Endothelial cell of umbilical vein (primary cell): ENCODE measurements around the gene ASGR2.
"Not testable (repeated sequence)": the region's sequence is repeated elsewhere in the genome, so short reads cannot be mapped to it uniquely, and the experiment has no call there.

Source experiments
- EZH2 ChIP-seq: IDR thresholded peaks from 2 replicates; pipeline ENCODE4 v1.6.1; 2012; ENCODE audit warnings: borderline replicate concordance, low read depth, mild to moderate bottlenecking, moderate library complexity, low read length, inconsistent platforms; ENCODE audit not compliant: severe bottlenecking
- FOS ChIP-seq: IDR thresholded peaks from 2 replicates; pipeline ENCODE4 v1.6.1; 2011; ENCODE audit warnings: mild to moderate bottlenecking, low read length, moderate library complexity, borderline replicate concordance; ENCODE audit not compliant: insufficient read depth
- GATA2 ChIP-seq: IDR thresholded peaks from 2 replicates; pipeline ENCODE4 v1.7.0; 2011; ENCODE audit warnings: low read depth, mild to moderate bottlenecking, moderate library complexity, mixed read lengths, low read length; ENCODE audit not compliant: insufficient read length, insufficient read depth
- JUN ChIP-seq: IDR thresholded peaks from 2 replicates; pipeline ENCODE4 v1.6.1; 2011; ENCODE audit warnings: borderline replicate concordance, low read depth; ENCODE audit not compliant: insufficient read length, insufficient read depth
- MYC ChIP-seq: IDR thresholded peaks from one replicate; pipeline ENCODE4 v1.6.1; 2011; ENCODE audit warnings: mild to moderate bottlenecking, low read depth, low read length
- POLR2A ChIP-seq: IDR thresholded peaks from 2 replicates; pipeline ENCODE4 v1.6.1; 2012; ENCODE audit warnings: low read depth, mild to moderate bottlenecking, control low read depth, low read length
- POLR2AphosphoS5 ChIP-seq: IDR thresholded peaks from 2 replicates; pipeline ENCODE4 v1.6.1; 2012; ENCODE audit warnings: low read depth, mild to moderate bottlenecking, control low read depth, low read length, moderate library complexity; ENCODE audit not compliant: insufficient read depth
- TF ChIP-seq, protein P1 (sequence below), 2 donors: IDR thresholded peaks; 1 replicate in 1 of 2; 2 replicates in 1 of 2; pipeline ENCODE4 v1.5.1; 2011; ENCODE audit warnings: low read length in 2 of 2, mild to moderate bottlenecking in 2 of 2, moderate library complexity in 2 of 2, control low read depth in 1 of 2, inconsistent platforms in 1 of 2, low read depth in 1 of 2; ENCODE audit not compliant: insufficient read depth in 1 of 2; ENCODE audit errors: extremely low read depth in 1 of 2
- TF ChIP-seq, protein P2 (sequence below): IDR thresholded peaks from 2 replicates; pipeline ENCODE4 v1.6.1; 2011; ENCODE audit not compliant: insufficient read depth, insufficient read length

DNA sequence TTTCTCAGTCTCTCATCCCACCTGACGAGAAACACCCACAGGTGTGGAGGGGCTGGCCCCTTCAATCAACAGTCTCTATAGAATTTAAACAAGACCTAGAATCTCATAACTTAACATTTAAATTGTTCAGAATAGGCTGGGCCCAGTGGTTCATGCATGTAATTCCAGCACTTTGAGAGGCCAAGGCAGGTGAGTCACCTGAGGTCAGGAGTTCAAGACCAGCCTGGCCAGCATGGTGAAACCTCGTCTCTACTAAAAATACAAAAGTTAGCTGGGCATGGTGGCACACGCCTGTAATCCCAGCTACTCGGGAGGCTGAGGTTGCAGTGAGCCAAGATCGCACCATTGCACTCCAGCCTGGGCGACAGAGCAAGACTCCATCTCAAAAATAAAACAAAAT lies 25.1 kb downstream of the ASGR2 start:
- TF ChIP-seq, protein P1, sequence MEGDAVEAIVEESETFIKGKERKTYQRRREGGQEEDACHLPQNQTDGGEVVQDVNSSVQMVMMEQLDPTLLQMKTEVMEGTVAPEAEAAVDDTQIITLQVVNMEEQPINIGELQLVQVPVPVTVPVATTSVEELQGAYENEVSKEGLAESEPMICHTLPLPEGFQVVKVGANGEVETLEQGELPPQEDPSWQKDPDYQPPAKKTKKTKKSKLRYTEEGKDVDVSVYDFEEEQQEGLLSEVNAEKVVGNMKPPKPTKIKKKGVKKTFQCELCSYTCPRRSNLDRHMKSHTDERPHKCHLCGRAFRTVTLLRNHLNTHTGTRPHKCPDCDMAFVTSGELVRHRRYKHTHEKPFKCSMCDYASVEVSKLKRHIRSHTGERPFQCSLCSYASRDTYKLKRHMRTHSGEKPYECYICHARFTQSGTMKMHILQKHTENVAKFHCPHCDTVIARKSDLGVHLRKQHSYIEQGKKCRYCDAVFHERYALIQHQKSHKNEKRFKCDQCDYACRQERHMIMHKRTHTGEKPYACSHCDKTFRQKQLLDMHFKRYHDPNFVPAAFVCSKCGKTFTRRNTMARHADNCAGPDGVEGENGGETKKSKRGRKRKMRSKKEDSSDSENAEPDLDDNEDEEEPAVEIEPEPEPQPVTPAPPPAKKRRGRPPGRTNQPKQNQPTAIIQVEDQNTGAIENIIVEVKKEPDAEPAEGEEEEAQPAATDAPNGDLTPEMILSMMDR (IDR thresholded peaks at IDR 0.05; ENCODE audit: extremely low read depth in 1 of 2, insufficient read depth in 1 of 2, low read depth in 1 of 2, low read length in 2 of 2), result not testable (repeated sequence)
- TF ChIP-seq POLR2AphosphoS5, EZH2, JUN, POLR2A, GATA2, MYC, FOS: not testable (repeated sequence)
- TF ChIP-seq, protein P2, sequence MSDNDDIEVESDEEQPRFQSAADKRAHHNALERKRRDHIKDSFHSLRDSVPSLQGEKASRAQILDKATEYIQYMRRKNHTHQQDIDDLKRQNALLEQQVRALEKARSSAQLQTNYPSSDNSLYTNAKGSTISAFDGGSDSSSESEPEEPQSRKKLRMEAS, result not testable (repeated sequence)
